ENCODE measurements around the gene ACCS. TPM values are rescaled to one million over a fixed set of nuclear protein-coding genes. Genes with fewer than 3 reads are reported as not detected.

ACCS gene
- total RNA-seq, 4 donors from 2014 or later, result 17.4 to 54.1 (median 30.1) TPM

DNA sequence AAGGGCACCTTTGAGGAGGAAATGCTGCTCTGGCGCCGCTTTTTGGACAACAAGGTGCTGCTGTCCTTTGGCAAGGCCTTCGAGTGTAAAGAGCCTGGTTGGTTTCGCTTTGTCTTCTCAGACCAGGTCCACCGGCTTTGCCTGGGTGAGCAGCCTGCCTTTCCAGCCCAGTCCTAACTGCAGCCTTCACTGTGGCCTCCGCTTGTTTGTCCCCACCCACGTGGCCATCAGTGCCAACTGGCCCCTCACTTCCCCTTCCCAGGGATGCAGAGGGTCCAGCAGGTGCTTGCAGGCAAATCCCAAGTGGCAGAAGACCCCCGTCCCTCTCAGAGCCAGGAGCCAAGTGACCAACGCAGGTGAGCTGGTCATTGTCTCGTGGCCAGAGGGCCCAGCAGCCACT lies 17.4 kb downstream of the ACCS start:
- Histone ChIP-seq H3K4me3 (no peak overlapping the region), H3K27ac (no peak overlapping the region), H3K4me1 (no peaks in the 10 kb centered on the region), H3K36me3 (peaks cover 56% of the 10 kb centered on the region), H3K9me3 (no peaks in the 10 kb centered on the region), H3K27me3 (no peaks in the 10 kb centered on the region)
- DNase-seq (ENCODE audit: low spot score in 2 of 2), result no peak
- 96% methylated on average over 8 of the region's 10 CpGs for WGBS
- TF ChIP-seq POLR2A (IDR thresholded peaks at IDR 0.05) (no peak), POLR2AphosphoS5 (IDR thresholded peaks at IDR 0.05) (no peak), CTCF (IDR thresholded peaks at IDR 0.05) (no peak), EP300 (IDR thresholded peaks at IDR 0.05) (no peak)

GRCh38 chr11:44083906-44084305 lies 17.8 kb downstream of the ACCS start:
- Histone ChIP-seq H3K4me1 (no peaks in the 10 kb centered on the region), H3K4me3 (no peak overlapping the region), H3K27ac (no peak overlapping the region), H3K9me3 (no peaks in the 10 kb centered on the region), H3K27me3 (no peaks in the 10 kb centered on the region), H3K36me3 (peaks cover 51% of the 10 kb centered on the region)
- 86% methylated on average over 5 of the region's 5 CpGs for WGBS
- no peak for DNase-seq (ENCODE audit: low spot score in 2 of 2)
- no peak for TF ChIP-seq EP300 (IDR thresholded peaks at IDR 0.05)
- TF ChIP-seq POLR2A (IDR thresholded peaks at IDR 0.05), result no peak
- TF ChIP-seq CTCF (IDR thresholded peaks at IDR 0.05), result no peak

GRCh38 chr11:44085330-44085729 lies 19.3 kb downstream of the ACCS start:
- 100% methylated on average over 1 of the region's 1 CpG for WGBS
- H3K36me3 ChIP-seq, result peaks cover 39% of the 10 kb centered on the region
- H3K4me1 ChIP-seq, result no peaks in the 10 kb centered on the region
- no peaks in the 10 kb centered on the region for H3K27me3 ChIP-seq
- no peak overlapping the region for H3K4me3 ChIP-seq
- no peak for DNase-seq (ENCODE audit: low spot score in 2 of 2)
- TF ChIP-seq POLR2AphosphoS5 (IDR thresholded peaks at IDR 0.05) (no peak), EP300 (IDR thresholded peaks at IDR 0.05) (no peak), POLR2A (IDR thresholded peaks at IDR 0.05) (no peak), CTCF (IDR thresholded peaks at IDR 0.05) (no peak)
- H3K27ac ChIP-seq, result no peak overlapping the region
- H3K9me3 ChIP-seq, result no peaks in the 10 kb centered on the region

GRCh38 chr11:44088377-44088776 lies 22.3 kb downstream of the ACCS start:
- no peak for DNase-seq (ENCODE audit: low spot score in 2 of 2)
- Histone ChIP-seq H3K4me1 (no peaks in the 10 kb centered on the region), H3K9me3 (no peaks in the 10 kb centered on the region), H3K36me3 (peaks cover 11% of the 10 kb centered on the region), H3K27me3 (no peaks in the 10 kb centered on the region), H3K27ac (no peak overlapping the region), H3K4me3 (no peak overlapping the region)
- WGBS, result 97% methylated on average over 4 of the region's 4 CpGs
- TF ChIP-seq POLR2AphosphoS5 (IDR thresholded peaks at IDR 0.05) (no peak), POLR2A (IDR thresholded peaks at IDR 0.05) (no peak), EP300 (IDR thresholded peaks at IDR 0.05) (no peak), CTCF (IDR thresholded peaks at IDR 0.05) (no peak)

DNA sequence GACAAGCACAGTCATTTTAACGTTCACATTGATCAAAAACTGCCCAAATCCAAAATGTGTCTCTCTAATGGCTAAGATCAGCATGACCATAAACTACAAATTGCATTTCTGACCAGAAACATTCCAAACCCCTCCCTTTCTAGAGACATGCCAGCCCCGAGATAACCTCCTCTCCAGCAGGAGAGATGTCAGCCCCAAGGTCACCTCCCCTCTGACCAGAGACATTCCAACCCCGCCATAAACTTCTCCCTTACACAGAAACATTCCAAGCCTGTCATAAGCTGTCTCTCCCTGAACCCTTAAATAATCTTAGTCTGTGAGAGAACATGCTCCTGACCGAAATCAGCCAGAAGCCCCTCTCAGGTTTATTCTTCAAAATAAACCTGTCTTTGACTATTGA lies 22.8 kb downstream of the ACCS start:
- Histone ChIP-seq H3K27me3 (no peaks in the 10 kb centered on the region), H3K36me3 (peaks cover 6% of the 10 kb centered on the region), H3K4me1 (no peaks in the 10 kb centered on the region), H3K4me3 (no peak overlapping the region), H3K27ac (no peak overlapping the region), H3K9me3 (no peaks in the 10 kb centered on the region)
- TF ChIP-seq EP300 (IDR thresholded peaks at IDR 0.05), result no peak
- TF ChIP-seq CTCF (IDR thresholded peaks at IDR 0.05), result no peak
- no peak for TF ChIP-seq POLR2AphosphoS5 (IDR thresholded peaks at IDR 0.05)
- 97% methylated on average over 4 of the region's 4 CpGs for WGBS
- DNase-seq (ENCODE audit: low spot score in 2 of 2), result no peak

All from suprapubic skin (tissue), 4 donors.